ENCODE data around the gene SMIM35.

The SMIM35 gene

GRCh38 chr11:118078911-118079411 lies 7.8 kb downstream of the SMIM35 start:
- H3K9ac ChIP-seq = no peak overlapping the region
- peaks cover 2% of the 10 kb centered on the region for H3K4me1 ChIP-seq (ENCODE audit: low read depth, poor library complexity, severe bottlenecking)
- no peaks in the 10 kb centered on the region for H3K36me3 ChIP-seq (ENCODE audit: insufficient read depth)
- no peak overlapping the region for H2AFZ ChIP-seq (ENCODE audit: low read depth)
- no peak for TF ChIP-seq CTCF (conservative IDR thresholded peaks at IDR 0.05; ENCODE audit: low read depth, low read length)
- no peak overlapping the region for H3K27ac ChIP-seq
- no peaks in the 10 kb centered on the region for H3K79me2 ChIP-seq (ENCODE audit: insufficient read depth, low read depth)
- no peak overlapping the region for H3K4me3 ChIP-seq (IDR thresholded peaks at IDR 0.05; ENCODE audit: insufficient read depth, low read depth, low read length)
- H4K20me1 ChIP-seq (ENCODE audit: insufficient read depth) = no peaks in the 10 kb centered on the region
- no peaks in the 10 kb centered on the region for H3K27me3 ChIP-seq (ENCODE audit: insufficient read depth, low read depth)
- no peak overlapping the region for H3K4me2 ChIP-seq

- H3K79me2 ChIP-seq (ENCODE audit: insufficient read depth, low read depth) = no peaks in the 10 kb centered on the region
- H3K4me2 ChIP-seq = no peak within 1 kb of the TSS
Observed at GRCh38 chr11:118076754-118077281, 9.9 kb downstream of the SMIM35 start, which contains the start of gene TMPRSS4. Gene TMPRSS4 (plus strand): TSS chr11:118077078. CDS start chr11:118077303, 225 bp downstream.

DNA sequence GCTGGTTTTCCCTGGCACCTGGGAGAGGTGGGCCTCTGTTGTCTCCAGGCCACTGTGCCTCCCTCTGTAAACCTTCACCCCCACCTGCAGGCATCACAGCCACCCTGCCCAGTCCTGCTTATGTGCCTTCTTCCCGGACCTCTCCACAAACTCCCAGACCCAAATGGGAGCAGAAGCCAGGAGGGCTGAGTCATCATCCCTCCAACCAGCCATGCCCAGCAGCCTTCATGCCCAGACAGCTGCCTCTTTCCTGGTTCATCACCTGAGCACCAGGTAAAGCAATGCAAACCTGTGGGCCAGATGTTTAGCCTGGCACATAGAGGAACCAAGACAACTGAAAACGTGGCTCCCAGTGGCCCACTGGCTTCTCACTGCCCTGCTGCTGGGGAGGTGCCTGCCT lies 12.0 kb downstream of the SMIM35 start:
- no peak for TF ChIP-seq CTCF (conservative IDR thresholded peaks at IDR 0.05; ENCODE audit: low read depth, low read length)
- Histone ChIP-seq H4K20me1 (ENCODE audit: insufficient read depth) (no peaks in the 10 kb centered on the region), H3K4me1 (ENCODE audit: low read depth, poor library complexity, severe bottlenecking) (no peaks in the 10 kb centered on the region), H3K4me3 (IDR thresholded peaks at IDR 0.05; ENCODE audit: insufficient read depth, low read depth, low read length) (no peak overlapping the region), H3K27me3 (ENCODE audit: insufficient read depth, low read depth) (no peaks in the 10 kb centered on the region), H3K27ac (no peak overlapping the region), H3K36me3 (ENCODE audit: insufficient read depth) (no peaks in the 10 kb centered on the region), H3K4me2 (no peak overlapping the region), H3K9ac (no peak overlapping the region), H2AFZ (ENCODE audit: low read depth) (no peak overlapping the region), H3K79me2 (ENCODE audit: insufficient read depth, low read depth) (no peaks in the 10 kb centered on the region)

More at GRCh38 chr11:118076754-118077281, 9.9 kb downstream of the SMIM35 start, which contains the start of gene TMPRSS4:
- no peak within 1 kb of the TSS for H3K4me3 ChIP-seq (IDR thresholded peaks at IDR 0.05; ENCODE audit: insufficient read depth, low read depth, low read length)
- no peak for TF ChIP-seq CTCF (conservative IDR thresholded peaks at IDR 0.05; ENCODE audit: low read depth, low read length)
- no peaks in the 10 kb centered on the region for H3K27me3 ChIP-seq (ENCODE audit: insufficient read depth, low read depth)
- H3K36me3 ChIP-seq (ENCODE audit: insufficient read depth) = no peaks in the 10 kb centered on the region
- H3K9ac ChIP-seq = no peak within 1 kb of the TSS
- no peak within 1 kb of the TSS for H3K27ac ChIP-seq
- H3K4me1 ChIP-seq (ENCODE audit: low read depth, poor library complexity, severe bottlenecking) = no peaks in the 10 kb centered on the region
- H4K20me1 ChIP-seq (ENCODE audit: insufficient read depth) = no peaks in the 10 kb centered on the region
- H2AFZ ChIP-seq (ENCODE audit: low read depth) = no peak within 1 kb of the TSS

- no peaks in the 10 kb centered on the region for H3K4me1 ChIP-seq (ENCODE audit: low read depth, poor library complexity, severe bottlenecking)
- H3K4me3 ChIP-seq (IDR thresholded peaks at IDR 0.05; ENCODE audit: insufficient read depth, low read depth, low read length) = no peak overlapping the region
- no peaks in the 10 kb centered on the region for H3K79me2 ChIP-seq (ENCODE audit: insufficient read depth, low read depth)
- TF ChIP-seq CTCF (conservative IDR thresholded peaks at IDR 0.05; ENCODE audit: low read depth, low read length) = no peak
- no peaks in the 10 kb centered on the region for H3K27me3 ChIP-seq (ENCODE audit: insufficient read depth, low read depth)
- H3K36me3 ChIP-seq (ENCODE audit: insufficient read depth) = no peaks in the 10 kb centered on the region
- no peak overlapping the region for H3K9ac ChIP-seq
- H3K27ac ChIP-seq = no peak overlapping the region
- no peaks in the 10 kb centered on the region for H4K20me1 ChIP-seq (ENCODE audit: insufficient read depth)
- no peak overlapping the region for H2AFZ ChIP-seq (ENCODE audit: low read depth)
- H3K4me2 ChIP-seq = no peak overlapping the region
Observed at GRCh38 chr11:118074091-118074685, 12.6 kb downstream of the SMIM35 start.

Measured in KMS-11 (cell line).